ENCODE data around the gene PAQR5.

GRCh38 chr15:69325456-69325971 lies 26.8 kb downstream of the PAQR5 start:
- TF ChIP-seq POLR2A (IDR thresholded peaks at IDR 0.05) (no peak), CTCF (IDR thresholded peaks at IDR 0.05) (no peak), EP300 (IDR thresholded peaks at IDR 0.05) (no peak)

Data from gastroesophageal sphincter (tissue), 3 donors.